Measurements from ENCODE around the gene FOXP2.
"Not testable (repeated sequence)": the region's sequence is repeated elsewhere in the genome, so short reads cannot be mapped to it uniquely, and the experiment has no call there.

DNA sequence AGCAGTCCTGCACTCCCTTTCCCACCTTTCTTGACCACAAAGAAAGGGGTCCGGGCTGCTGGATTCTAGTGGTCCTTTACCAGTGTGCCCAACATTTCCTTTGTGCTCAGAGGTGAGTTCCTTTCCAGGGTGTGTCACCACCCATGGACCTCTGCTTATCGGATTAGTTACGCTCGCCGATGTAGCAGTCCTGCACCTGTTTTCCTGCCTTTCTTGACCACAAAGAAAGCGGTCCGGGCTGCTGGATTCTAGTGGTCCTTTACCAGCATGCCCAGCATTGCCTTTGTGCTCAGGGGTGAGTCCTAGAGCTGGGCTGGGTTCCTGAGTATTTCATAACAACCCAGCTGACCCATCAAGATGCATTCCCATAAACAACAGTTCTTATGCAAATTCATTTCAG is 30.7 kb upstream of the FOXP2 start:
- TF ChIP-seq, protein P1, sequence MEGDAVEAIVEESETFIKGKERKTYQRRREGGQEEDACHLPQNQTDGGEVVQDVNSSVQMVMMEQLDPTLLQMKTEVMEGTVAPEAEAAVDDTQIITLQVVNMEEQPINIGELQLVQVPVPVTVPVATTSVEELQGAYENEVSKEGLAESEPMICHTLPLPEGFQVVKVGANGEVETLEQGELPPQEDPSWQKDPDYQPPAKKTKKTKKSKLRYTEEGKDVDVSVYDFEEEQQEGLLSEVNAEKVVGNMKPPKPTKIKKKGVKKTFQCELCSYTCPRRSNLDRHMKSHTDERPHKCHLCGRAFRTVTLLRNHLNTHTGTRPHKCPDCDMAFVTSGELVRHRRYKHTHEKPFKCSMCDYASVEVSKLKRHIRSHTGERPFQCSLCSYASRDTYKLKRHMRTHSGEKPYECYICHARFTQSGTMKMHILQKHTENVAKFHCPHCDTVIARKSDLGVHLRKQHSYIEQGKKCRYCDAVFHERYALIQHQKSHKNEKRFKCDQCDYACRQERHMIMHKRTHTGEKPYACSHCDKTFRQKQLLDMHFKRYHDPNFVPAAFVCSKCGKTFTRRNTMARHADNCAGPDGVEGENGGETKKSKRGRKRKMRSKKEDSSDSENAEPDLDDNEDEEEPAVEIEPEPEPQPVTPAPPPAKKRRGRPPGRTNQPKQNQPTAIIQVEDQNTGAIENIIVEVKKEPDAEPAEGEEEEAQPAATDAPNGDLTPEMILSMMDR (IDR thresholded peaks at IDR 0.05), result not testable (repeated sequence)
- not testable (repeated sequence) for TF ChIP-seq POLR2A, POLR2AphosphoS5 (IDR thresholded peaks at IDR 0.05)
